Neural cell (in vitro differentiated cells): ENCODE measurements around the gene ZNF222.

ENCODE experiments used
- TAF1 ChIP-seq: IDR thresholded peaks from 2 replicates; pipeline ENCODE4 v1.6.1; 2012; ENCODE audit warnings: low read depth
- TF ChIP-seq, protein P1 (sequence below): fragments of 450-650 bp; IDR thresholded peaks from 2 replicates; pipeline ENCODE4 v1.5.1; 2014; ENCODE audit warnings: antibody characterized with exemption, mild to moderate bottlenecking, moderate library complexity; ENCODE audit not compliant: poor library complexity, severe bottlenecking

DNA sequence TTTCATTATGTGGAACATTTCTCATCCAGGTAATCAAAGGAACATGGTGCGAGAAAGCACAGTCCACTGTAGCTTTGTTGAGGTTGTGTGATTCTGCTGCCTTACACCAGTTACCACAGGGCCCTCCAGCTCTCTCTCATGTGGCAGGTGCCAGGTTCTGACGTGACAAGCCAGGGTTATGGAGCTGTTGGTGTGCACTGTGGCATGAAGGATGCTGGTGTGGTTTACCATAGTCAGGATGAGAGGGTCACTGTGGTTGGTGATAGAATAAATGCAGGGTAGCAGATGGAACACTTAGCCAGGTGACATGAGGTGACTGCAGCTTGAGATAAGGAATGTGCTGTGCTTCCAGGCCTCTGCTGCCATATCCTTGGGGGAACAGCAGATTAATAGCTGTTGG lies 34.0 kb downstream of the ZNF222 start:
- no peak for TF ChIP-seq TAF1
- TF ChIP-seq, protein P1, sequence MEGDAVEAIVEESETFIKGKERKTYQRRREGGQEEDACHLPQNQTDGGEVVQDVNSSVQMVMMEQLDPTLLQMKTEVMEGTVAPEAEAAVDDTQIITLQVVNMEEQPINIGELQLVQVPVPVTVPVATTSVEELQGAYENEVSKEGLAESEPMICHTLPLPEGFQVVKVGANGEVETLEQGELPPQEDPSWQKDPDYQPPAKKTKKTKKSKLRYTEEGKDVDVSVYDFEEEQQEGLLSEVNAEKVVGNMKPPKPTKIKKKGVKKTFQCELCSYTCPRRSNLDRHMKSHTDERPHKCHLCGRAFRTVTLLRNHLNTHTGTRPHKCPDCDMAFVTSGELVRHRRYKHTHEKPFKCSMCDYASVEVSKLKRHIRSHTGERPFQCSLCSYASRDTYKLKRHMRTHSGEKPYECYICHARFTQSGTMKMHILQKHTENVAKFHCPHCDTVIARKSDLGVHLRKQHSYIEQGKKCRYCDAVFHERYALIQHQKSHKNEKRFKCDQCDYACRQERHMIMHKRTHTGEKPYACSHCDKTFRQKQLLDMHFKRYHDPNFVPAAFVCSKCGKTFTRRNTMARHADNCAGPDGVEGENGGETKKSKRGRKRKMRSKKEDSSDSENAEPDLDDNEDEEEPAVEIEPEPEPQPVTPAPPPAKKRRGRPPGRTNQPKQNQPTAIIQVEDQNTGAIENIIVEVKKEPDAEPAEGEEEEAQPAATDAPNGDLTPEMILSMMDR: no peak
